Measurements from ENCODE around the gene MOB3A. TPM values are rescaled to one million over a fixed set of nuclear protein-coding genes. Genes with fewer than 3 reads are reported as not detected.

MOB3A gene
- total and polyA plus RNA-seq, 9 of the 15 experiments (the other 6 are each of a cell fraction or from before 2014, with no cell fraction given), result 1.1 to 24.1 (median 6.0) TPM

- TF ChIP-seq ELK3 (CRISPR knock-in tag; IDR thresholded peaks at IDR 0.05) (no peak), STAT6 (CRISPR knock-in tag; IDR thresholded peaks at IDR 0.05) (no peak), HMBOX1 (IDR thresholded peaks at IDR 0.05) (no peak), HNRNPLL (IDR thresholded peaks at IDR 0.05; ENCODE audit: low read depth, low read length, poor library complexity, severe bottlenecking) (peak; percentile 38), CBX3 (IDR thresholded peaks at IDR 0.05; ENCODE audit: borderline replicate concordance in 1 of 2, low read length in 2 of 2) (peak in 1 of 2 experiments; percentile 44; a peak in 1 of 3 replicates), GABPB1 (CRISPR knock-in tag; IDR thresholded peaks at IDR 0.05) (no peak), DPF2 (IDR thresholded peaks at IDR 0.05) (no peak), SRSF3 (IDR thresholded peaks at IDR 0.05; ENCODE audit: insufficient read depth, low read length) (no peak), AFF4 (CRISPR knock-in tag; IDR thresholded peaks at IDR 0.05) (no peak), PML (IDR thresholded peaks at IDR 0.05; ENCODE audit: low read length) (no peak), CTCF (IDR thresholded peaks at IDR 0.05 in 2 of 3, conservative IDR thresholded peaks at IDR 0.05 in 1 of 3; ENCODE audit: insufficient read depth in 2 of 3, low read depth in 1 of 3, low read length in 3 of 3) (peak; percentile 42 to 70 (median 66); a peak in 5 of 6 replicates), SAP30 (IDR thresholded peaks at IDR 0.05; ENCODE audit: borderline replicate concordance, insufficient read depth, low read depth, low read length, poor library complexity, severe bottlenecking) (peak; percentile 47), ILF3 (IDR thresholded peaks at IDR 0.05; ENCODE audit: borderline replicate concordance) (no peak), ZNF668 (CRISPR knock-in tag; IDR thresholded peaks at IDR 0.05) (no peak), KDM2B (CRISPR knock-in tag; IDR thresholded peaks at IDR 0.05) (no peak), DACH1 (IDR thresholded peaks at IDR 0.05; ENCODE audit: partially characterized antibody) (no peak)
These were observed 515 bp upstream of the MOB3A start, which contains the start of gene IZUMO4 (continued) for GRCh38 chr19:2096480-2097202.

All from K562 (cell line).